Measurements from ENCODE around the gene ADORA2A. TPM values are rescaled to one million over a fixed set of nuclear protein-coding genes. Genes with fewer than 3 reads are reported as not detected.

Gene ADORA2A
- polyA plus RNA-seq (2013, experiment 1 of 2): 1.8 TPM
- 2.7 TPM for polyA plus RNA-seq (2013, experiment 2 of 2)

GRCh38 chr22:24427500-24428164 lies at the start of gene ADORA2A:
TSS of gene ADORA2A (plus strand) at chr22:24427599. CDS start at chr22:24433405, 5,806 bp downstream.
- no peak within 1 kb of the TSS for H3K4me3 ChIP-seq (ENCODE audit: low read length)

GRCh38 chr22:24379536-24379935 lies 47.9 kb upstream of the ADORA2A start:
- Histone ChIP-seq H3K9ac (ENCODE audit: low read depth, low read length) (no peak overlapping the region), H3K4me1 (ENCODE audit: insufficient read depth, low read length) (no peaks in the 10 kb centered on the region), H3K27me3 (ENCODE audit: insufficient read depth, low read length) (no peaks in the 10 kb centered on the region), H3K27ac (ENCODE audit: low read depth, low read length) (no peak overlapping the region), H3K4me3 (ENCODE audit: low read length) (no peak overlapping the region), H3K36me3 (ENCODE audit: insufficient read depth, low read length) (peaks cover 65% of the 10 kb centered on the region), H3K9me3 (ENCODE audit: insufficient read depth, low read depth, low read length) (no peaks in the 10 kb centered on the region)
- 97% methylated on average over 1 of the region's 2 CpGs for WGBS

More at GRCh38 chr22:24427500-24428164, at the start of gene ADORA2A:
- peaks cover 26% of the 10 kb centered on the region for H3K27me3 ChIP-seq (ENCODE audit: insufficient read depth, low read length)
- peaks cover 6% of the 10 kb centered on the region; the same call in 1 of the 2 replicates for H3K4me1 ChIP-seq (ENCODE audit: insufficient read depth, low read length)
- H3K27ac ChIP-seq (ENCODE audit: low read depth, low read length): no peak within 1 kb of the TSS
- H3K9ac ChIP-seq (ENCODE audit: low read depth, low read length): no peak within 1 kb of the TSS
- no peaks in the 10 kb centered on the region for H3K9me3 ChIP-seq (ENCODE audit: insufficient read depth, low read depth, low read length)
- 92% methylated on average over 22 of the region's 22 CpGs for WGBS
- no peaks in the 10 kb centered on the region for H3K36me3 ChIP-seq (ENCODE audit: insufficient read depth, low read length)

- Histone ChIP-seq H3K9ac (ENCODE audit: low read depth, low read length) (no peak overlapping the region), H3K27ac (ENCODE audit: low read depth, low read length) (no peak overlapping the region), H3K27me3 (ENCODE audit: insufficient read depth, low read length) (no peaks in the 10 kb centered on the region), H3K4me3 (ENCODE audit: low read length) (no peak overlapping the region), H3K9me3 (ENCODE audit: insufficient read depth, low read depth, low read length) (no peaks in the 10 kb centered on the region), H3K4me1 (ENCODE audit: insufficient read depth, low read length) (no peaks in the 10 kb centered on the region), H3K36me3 (ENCODE audit: insufficient read depth, low read length) (peaks cover 60% of the 10 kb centered on the region)
- WGBS: 95% methylated on average over 7 of the region's 7 CpGs
Observed at GRCh38 chr22:24380220-24380904, 47.0 kb upstream of the ADORA2A start.

GRCh38 chr22:24380905-24381230 lies 46.5 kb upstream of the ADORA2A start:
- peaks cover 59% of the 10 kb centered on the region for H3K36me3 ChIP-seq (ENCODE audit: insufficient read depth, low read length)
- H3K27ac ChIP-seq (ENCODE audit: low read depth, low read length): no peak overlapping the region
- H3K4me1 ChIP-seq (ENCODE audit: insufficient read depth, low read length): no peaks in the 10 kb centered on the region
- no CpG with 5 or more reads among the region's 1 CpG for WGBS
- no peaks in the 10 kb centered on the region for H3K9me3 ChIP-seq (ENCODE audit: insufficient read depth, low read depth, low read length)
- no peak overlapping the region for H3K4me3 ChIP-seq (ENCODE audit: low read length)
- H3K9ac ChIP-seq (ENCODE audit: low read depth, low read length): no peak overlapping the region
- H3K27me3 ChIP-seq (ENCODE audit: insufficient read depth, low read length): no peaks in the 10 kb centered on the region

- no peak overlapping the region for H3K4me3 ChIP-seq (ENCODE audit: low read length)
- WGBS: 92% methylated on average over 2 of the region's 2 CpGs
- H3K36me3 ChIP-seq (ENCODE audit: insufficient read depth, low read length): peaks cover 41% of the 10 kb centered on the region
- no peaks in the 10 kb centered on the region for H3K4me1 ChIP-seq (ENCODE audit: insufficient read depth, low read length)
- no peak overlapping the region for H3K27ac ChIP-seq (ENCODE audit: low read depth, low read length)
- H3K9ac ChIP-seq (ENCODE audit: low read depth, low read length): no peak overlapping the region
- no peaks in the 10 kb centered on the region for H3K27me3 ChIP-seq (ENCODE audit: insufficient read depth, low read length)
- H3K9me3 ChIP-seq (ENCODE audit: insufficient read depth, low read depth, low read length): no peaks in the 10 kb centered on the region
Observed at GRCh38 chr22:24383061-24383460, 44.3 kb upstream of the ADORA2A start.

- Histone ChIP-seq H3K9ac (ENCODE audit: low read depth, low read length) (no peak overlapping the region), H3K27ac (ENCODE audit: low read depth, low read length) (no peak overlapping the region), H3K36me3 (ENCODE audit: insufficient read depth, low read length) (peaks cover 32% of the 10 kb centered on the region), H3K4me3 (ENCODE audit: low read length) (no peak overlapping the region), H3K4me1 (ENCODE audit: insufficient read depth, low read length) (no peaks in the 10 kb centered on the region), H3K9me3 (ENCODE audit: insufficient read depth, low read depth, low read length) (no peaks in the 10 kb centered on the region), H3K27me3 (ENCODE audit: insufficient read depth, low read length) (no peaks in the 10 kb centered on the region)
- WGBS: 93% methylated on average over 1 of the region's 1 CpG
Observed at GRCh38 chr22:24384131-24384530, 43.3 kb upstream of the ADORA2A start.

- Histone ChIP-seq H3K27me3 (ENCODE audit: insufficient read depth, low read length) (no peaks in the 10 kb centered on the region), H3K36me3 (ENCODE audit: insufficient read depth, low read length) (peaks cover 21% of the 10 kb centered on the region; the same call in 1 of the 2 replicates), H3K27ac (ENCODE audit: low read depth, low read length) (no peak overlapping the region), H3K9ac (ENCODE audit: low read depth, low read length) (no peak overlapping the region), H3K4me1 (ENCODE audit: insufficient read depth, low read length) (no peaks in the 10 kb centered on the region), H3K9me3 (ENCODE audit: insufficient read depth, low read depth, low read length) (no peaks in the 10 kb centered on the region), H3K4me3 (ENCODE audit: low read length) (no peak overlapping the region)
- WGBS: 82% methylated on average over 1 of the region's 2 CpGs
Observed at GRCh38 chr22:24386937-24387471, 40.4 kb upstream of the ADORA2A start.

GRCh38 chr22:24389680-24390079 lies 37.7 kb upstream of the ADORA2A start:
- Histone ChIP-seq H3K9me3 (ENCODE audit: insufficient read depth, low read depth, low read length) (no peaks in the 10 kb centered on the region), H3K4me3 (ENCODE audit: low read length) (no peak overlapping the region)
- WGBS: 100% methylated on average over 1 of the region's 1 CpG

GRCh38 chr22:24390156-24390555 lies 37.2 kb upstream of the ADORA2A start:
- Histone ChIP-seq H3K9ac (ENCODE audit: low read depth, low read length) (no peak overlapping the region), H3K36me3 (ENCODE audit: insufficient read depth, low read length) (peaks cover 16% of the 10 kb centered on the region; the same call in 1 of the 2 replicates), H3K4me1 (ENCODE audit: insufficient read depth, low read length) (no peaks in the 10 kb centered on the region), H3K9me3 (ENCODE audit: insufficient read depth, low read depth, low read length) (no peaks in the 10 kb centered on the region), H3K27me3 (ENCODE audit: insufficient read depth, low read length) (no peaks in the 10 kb centered on the region), H3K27ac (ENCODE audit: low read depth, low read length) (no peak overlapping the region), H3K4me3 (ENCODE audit: low read length) (no peak overlapping the region)
- WGBS: no CpG with 5 or more reads among the region's 2 CpGs

More at GRCh38 chr22:24389680-24390079, 37.7 kb upstream of the ADORA2A start:
- no peaks in the 10 kb centered on the region for H3K27me3 ChIP-seq (ENCODE audit: insufficient read depth, low read length)
- peaks cover 16% of the 10 kb centered on the region; the same call in 1 of the 2 replicates for H3K36me3 ChIP-seq (ENCODE audit: insufficient read depth, low read length)
- H3K9ac ChIP-seq (ENCODE audit: low read depth, low read length): no peak overlapping the region
- H3K27ac ChIP-seq (ENCODE audit: low read depth, low read length): no peak overlapping the region
- H3K4me1 ChIP-seq (ENCODE audit: insufficient read depth, low read length): no peaks in the 10 kb centered on the region

GRCh38 chr22:24390576-24390975 lies 36.8 kb upstream of the ADORA2A start:
- H3K27me3 ChIP-seq (ENCODE audit: insufficient read depth, low read length): no peaks in the 10 kb centered on the region
- H3K9me3 ChIP-seq (ENCODE audit: insufficient read depth, low read depth, low read length): no peaks in the 10 kb centered on the region
- H3K4me3 ChIP-seq (ENCODE audit: low read length): no peak overlapping the region
- peaks cover 12% of the 10 kb centered on the region; the same call in 1 of the 2 replicates for H3K36me3 ChIP-seq (ENCODE audit: insufficient read depth, low read length)
- 93% methylated on average over 7 of the region's 7 CpGs for WGBS
- H3K27ac ChIP-seq (ENCODE audit: low read depth, low read length): no peak overlapping the region
- H3K4me1 ChIP-seq (ENCODE audit: insufficient read depth, low read length): no peaks in the 10 kb centered on the region
- no peak overlapping the region for H3K9ac ChIP-seq (ENCODE audit: low read depth, low read length)

- H3K27me3 ChIP-seq (ENCODE audit: insufficient read depth, low read length): no peaks in the 10 kb centered on the region
- H3K9ac ChIP-seq (ENCODE audit: low read depth, low read length): no peak overlapping the region
- 100% methylated on average over 3 of the region's 3 CpGs for WGBS
- no peak overlapping the region for H3K27ac ChIP-seq (ENCODE audit: low read depth, low read length)
- no peaks in the 10 kb centered on the region for H3K9me3 ChIP-seq (ENCODE audit: insufficient read depth, low read depth, low read length)
- H3K4me3 ChIP-seq (ENCODE audit: low read length): no peak overlapping the region
- no peaks in the 10 kb centered on the region for H3K4me1 ChIP-seq (ENCODE audit: insufficient read depth, low read length)
- H3K36me3 ChIP-seq (ENCODE audit: insufficient read depth, low read length): peaks cover 21% of the 10 kb centered on the region; the same call in 1 of the 2 replicates
Observed at GRCh38 chr22:24391836-24392217, 35.6 kb upstream of the ADORA2A start.
